ENCODE results near the gene ZNF692. TPM values are rescaled to one million over a fixed set of nuclear protein-coding genes. Genes with fewer than 3 reads are reported as not detected.

Gene ZNF692
- total RNA-seq, 1 experiment from 2014 or later: 59.1 TPM

DNA sequence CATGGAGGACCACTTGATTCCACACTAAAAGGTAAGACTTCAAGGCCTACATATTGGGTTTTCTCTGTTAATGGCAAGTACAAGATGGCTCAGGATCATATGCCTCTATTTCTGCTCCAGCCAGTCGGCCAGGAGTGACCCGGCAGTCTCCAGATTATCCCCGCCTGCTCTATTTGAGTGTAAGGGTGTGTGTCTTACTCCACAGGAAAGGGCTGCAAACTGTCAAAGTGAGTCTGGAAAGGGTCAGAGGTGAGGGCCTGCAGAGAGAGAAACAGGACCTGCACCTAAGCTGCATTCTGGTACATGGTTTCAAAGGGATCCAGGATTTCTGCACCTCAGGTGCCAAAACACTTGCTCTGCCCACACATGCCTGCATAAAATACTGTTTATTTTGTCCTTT, 9.2 kb downstream of the ZNF692 start:
- ChIA-PET CTCF (interaction anchor here (2.7 kb wide), 1 partner anchor 8 kb away, joined by 13 read pairs; no protein-coding TSS in a partner anchor), POLR2A (no interaction called here)
- Mint-ChIP-seq H3K27me3 (ENCODE audit: low read depth) (no peaks in the 10 kb centered on the region), H3K9me3 (no peaks in the 10 kb centered on the region), H3K27ac (0 out of 2 replicates have a peak overlapping the region, but pooled peaks have one; percentile 44), H3K4me3 (no peak overlapping the region), H3K36me3 (peaks cover 22% of the 10 kb centered on the region), H3K4me1 (no peaks in the 10 kb centered on the region)
- ATAC-seq: no peak
- no peak for DNase-seq (ENCODE audit: low spot score)
- TF ChIP-seq HMGA2 (CRISPR knock-in tag; IDR thresholded peaks at IDR 0.05) (no peak), PRRX2 (CRISPR knock-in tag; IDR thresholded peaks at IDR 0.05) (no peak), ELF4 (CRISPR knock-in tag; IDR thresholded peaks at IDR 0.05; ENCODE audit: low read depth) (no peak), ZNF232 (CRISPR knock-in tag; IDR thresholded peaks at IDR 0.05) (no peak), SP1 (CRISPR knock-in tag; conservative IDR thresholded peaks at IDR 0.05) (no peak), TEAD1 (CRISPR knock-in tag; IDR thresholded peaks at IDR 0.05) (no peak), CREB1 (CRISPR knock-in tag; IDR thresholded peaks at IDR 0.05) (no peak), AR (CRISPR knock-in tag; IDR thresholded peaks at IDR 0.05) (no peak), TEAD4 (CRISPR knock-in tag; IDR thresholded peaks at IDR 0.05) (no peak), MYBL2 (CRISPR knock-in tag; IDR thresholded peaks at IDR 0.05) (no peak), E2F1 (CRISPR knock-in tag; IDR thresholded peaks at IDR 0.05) (no peak), CBFB (CRISPR knock-in tag; IDR thresholded peaks at IDR 0.05; ENCODE audit: low read depth) (no peak), OVOL2 (CRISPR knock-in tag; IDR thresholded peaks at IDR 0.05; ENCODE audit: borderline replicate concordance) (no peak), FOXK1 (CRISPR knock-in tag; IDR thresholded peaks at IDR 0.05) (no peak), FOXP1 (CRISPR knock-in tag; IDR thresholded peaks at IDR 0.05; ENCODE audit: borderline replicate concordance) (no peak), ATF1 (CRISPR knock-in tag; IDR thresholded peaks at IDR 0.05) (no peak), JUN (CRISPR knock-in tag; IDR thresholded peaks at IDR 0.05) (no peak)
- TF ChIP-seq, protein P1, sequence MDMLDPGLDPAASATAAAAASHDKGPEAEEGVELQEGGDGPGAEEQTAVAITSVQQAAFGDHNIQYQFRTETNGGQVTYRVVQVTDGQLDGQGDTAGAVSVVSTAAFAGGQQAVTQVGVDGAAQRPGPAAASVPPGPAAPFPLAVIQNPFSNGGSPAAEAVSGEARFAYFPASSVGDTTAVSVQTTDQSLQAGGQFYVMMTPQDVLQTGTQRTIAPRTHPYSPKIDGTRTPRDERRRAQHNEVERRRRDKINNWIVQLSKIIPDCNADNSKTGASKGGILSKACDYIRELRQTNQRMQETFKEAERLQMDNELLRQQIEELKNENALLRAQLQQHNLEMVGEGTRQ (CRISPR knock-in tag; IDR thresholded peaks at IDR 0.05): no peak
- TF ChIP-seq, protein P2, sequence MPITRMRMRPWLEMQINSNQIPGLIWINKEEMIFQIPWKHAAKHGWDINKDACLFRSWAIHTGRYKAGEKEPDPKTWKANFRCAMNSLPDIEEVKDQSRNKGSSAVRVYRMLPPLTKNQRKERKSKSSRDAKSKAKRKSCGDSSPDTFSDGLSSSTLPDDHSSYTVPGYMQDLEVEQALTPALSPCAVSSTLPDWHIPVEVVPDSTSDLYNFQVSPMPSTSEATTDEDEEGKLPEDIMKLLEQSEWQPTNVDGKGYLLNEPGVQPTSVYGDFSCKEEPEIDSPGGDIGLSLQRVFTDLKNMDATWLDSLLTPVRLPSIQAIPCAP (CRISPR knock-in tag; IDR thresholded peaks at IDR 0.05): no peak
- TF ChIP-seq, protein P3, sequence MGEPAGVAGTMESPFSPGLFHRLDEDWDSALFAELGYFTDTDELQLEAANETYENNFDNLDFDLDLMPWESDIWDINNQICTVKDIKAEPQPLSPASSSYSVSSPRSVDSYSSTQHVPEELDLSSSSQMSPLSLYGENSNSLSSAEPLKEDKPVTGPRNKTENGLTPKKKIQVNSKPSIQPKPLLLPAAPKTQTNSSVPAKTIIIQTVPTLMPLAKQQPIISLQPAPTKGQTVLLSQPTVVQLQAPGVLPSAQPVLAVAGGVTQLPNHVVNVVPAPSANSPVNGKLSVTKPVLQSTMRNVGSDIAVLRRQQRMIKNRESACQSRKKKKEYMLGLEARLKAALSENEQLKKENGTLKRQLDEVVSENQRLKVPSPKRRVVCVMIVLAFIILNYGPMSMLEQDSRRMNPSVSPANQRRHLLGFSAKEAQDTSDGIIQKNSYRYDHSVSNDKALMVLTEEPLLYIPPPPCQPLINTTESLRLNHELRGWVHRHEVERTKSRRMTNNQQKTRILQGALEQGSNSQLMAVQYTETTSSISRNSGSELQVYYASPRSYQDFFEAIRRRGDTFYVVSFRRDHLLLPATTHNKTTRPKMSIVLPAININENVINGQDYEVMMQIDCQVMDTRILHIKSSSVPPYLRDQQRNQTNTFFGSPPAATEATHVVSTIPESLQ (CRISPR knock-in tag; IDR thresholded peaks at IDR 0.05): no peak

DNA sequence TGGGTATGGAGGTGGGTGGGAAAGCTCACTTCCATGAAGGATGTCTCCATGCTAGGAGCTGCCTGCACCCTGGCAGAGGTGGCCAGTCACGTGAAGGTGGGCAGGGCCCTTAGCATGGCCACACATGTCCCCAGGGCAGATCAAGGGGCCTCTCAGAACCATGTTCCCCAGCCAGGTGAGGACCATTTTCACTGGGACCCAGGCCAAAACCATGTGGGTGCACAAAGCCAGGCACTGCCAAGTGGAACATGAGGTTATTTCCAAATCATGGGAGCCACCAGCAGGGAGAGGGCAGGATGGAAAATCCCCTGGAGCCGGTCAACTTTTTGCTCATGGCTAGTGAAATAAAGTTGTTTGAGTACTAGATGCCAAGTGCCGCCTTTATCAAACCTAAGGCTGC, 9.7 kb downstream of the ZNF692 start:
- no peaks in the 10 kb centered on the region for H3K27me3 Mint-ChIP-seq (ENCODE audit: low read depth)
- no peaks in the 10 kb centered on the region for H3K4me1 Mint-ChIP-seq
- TF ChIP-seq E2F5 (CRISPR knock-in tag; IDR thresholded peaks at IDR 0.05): no peak
- TF ChIP-seq ATF2 (CRISPR knock-in tag; IDR thresholded peaks at IDR 0.05; ENCODE audit: borderline replicate concordance, low read depth): no peak
- H3K9me3 Mint-ChIP-seq: no peaks in the 10 kb centered on the region
- ChIA-PET POLR2A (no interaction called here), CTCF (no interaction called here)
- DNase-seq (ENCODE audit: low spot score) (no peak), ATAC-seq (no peak)
- peaks cover 25% of the 10 kb centered on the region for H3K36me3 Mint-ChIP-seq
- H3K4me3 Mint-ChIP-seq: no peak overlapping the region
- no peak overlapping the region; the same call in 1 of the 2 replicates for H3K27ac Mint-ChIP-seq
